HL-60 (cell line): Measurements from ENCODE around the gene MKKS.

Source experiments
- DNase-seq, 2 experiments: peaks; one replicate each; pipeline ENCODE4 v3.0.0-alpha.2; 2010 to 2020; ENCODE audit warnings: low read depth in 1 of 2, low spot score in 1 of 2
- H3K27ac ChIP-seq: fragments of 250-450 bp; sonication (Bioruptor Pico); replicated peaks from 2 replicates; pipeline ENCODE4 v1.5.1; 2020; ENCODE audit warnings: mild to moderate bottlenecking, moderate library complexity
- H3K27me3 ChIP-seq: fragments of 250-450 bp; sonication (Bioruptor Pico); 2 replicates; pipeline ENCODE4 v1.5.1; 2021; ENCODE audit warnings: mild to moderate bottlenecking, moderate library complexity; ENCODE audit not compliant: insufficient read depth, poor library complexity, severe bottlenecking
- H3K4me3 ChIP-seq: replicated peaks from 2 replicates; pipeline ENCODE4 v1.5.1; 2011; ENCODE audit warnings: mild to moderate bottlenecking, control low read depth, low read length; ENCODE audit not compliant: insufficient read depth
- GABPA ChIP-seq: IDR thresholded peaks from 2 replicates; pipeline ENCODE4 v1.6.1; 2012; ENCODE audit warnings: low read depth
- POLR2AphosphoS5 ChIP-seq: IDR thresholded peaks from 2 replicates; pipeline ENCODE4 v1.6.1; 2012; ENCODE audit warnings: low read depth
- SPI1 ChIP-seq: IDR thresholded peaks from 2 replicates; pipeline ENCODE4 v1.6.1; 2012; ENCODE audit warnings: low read depth, mild to moderate bottlenecking, borderline replicate concordance
- TF ChIP-seq, protein P1 (sequence below): IDR thresholded peaks from 2 replicates; pipeline ENCODE4 v1.6.1; 2012; ENCODE audit warnings: low read depth; ENCODE audit not compliant: insufficient replicate concordance
- TF ChIP-seq, protein P2 (sequence below): IDR thresholded peaks from one replicate; pipeline ENCODE4 v1.5.1; 2011; ENCODE audit warnings: low read length, control low read depth, inconsistent platforms; ENCODE audit not compliant: insufficient read depth

The MKKS gene

DNA sequence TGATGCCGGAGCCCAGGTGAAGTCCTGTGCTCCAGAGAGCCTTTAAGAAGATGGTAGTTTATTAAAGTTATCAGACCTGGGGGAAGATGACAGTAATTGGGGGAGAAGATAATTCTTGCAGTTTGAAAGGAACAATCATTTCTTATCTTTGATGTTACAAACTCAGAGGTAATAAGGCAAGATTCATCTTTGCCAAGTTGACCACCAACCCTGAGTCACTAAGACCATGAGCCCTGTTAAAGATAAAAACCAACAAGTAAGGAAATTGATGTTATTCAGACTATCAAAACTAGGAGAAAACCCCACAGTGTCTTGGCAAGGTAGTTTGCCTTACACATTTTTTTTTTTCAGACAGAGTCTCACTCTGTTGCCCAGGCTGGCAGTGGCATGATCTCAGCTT is 73.1 kb downstream of the MKKS start:
- H3K27me3 ChIP-seq = no peaks in the 10 kb centered on the region
- TF ChIP-seq, protein P1, sequence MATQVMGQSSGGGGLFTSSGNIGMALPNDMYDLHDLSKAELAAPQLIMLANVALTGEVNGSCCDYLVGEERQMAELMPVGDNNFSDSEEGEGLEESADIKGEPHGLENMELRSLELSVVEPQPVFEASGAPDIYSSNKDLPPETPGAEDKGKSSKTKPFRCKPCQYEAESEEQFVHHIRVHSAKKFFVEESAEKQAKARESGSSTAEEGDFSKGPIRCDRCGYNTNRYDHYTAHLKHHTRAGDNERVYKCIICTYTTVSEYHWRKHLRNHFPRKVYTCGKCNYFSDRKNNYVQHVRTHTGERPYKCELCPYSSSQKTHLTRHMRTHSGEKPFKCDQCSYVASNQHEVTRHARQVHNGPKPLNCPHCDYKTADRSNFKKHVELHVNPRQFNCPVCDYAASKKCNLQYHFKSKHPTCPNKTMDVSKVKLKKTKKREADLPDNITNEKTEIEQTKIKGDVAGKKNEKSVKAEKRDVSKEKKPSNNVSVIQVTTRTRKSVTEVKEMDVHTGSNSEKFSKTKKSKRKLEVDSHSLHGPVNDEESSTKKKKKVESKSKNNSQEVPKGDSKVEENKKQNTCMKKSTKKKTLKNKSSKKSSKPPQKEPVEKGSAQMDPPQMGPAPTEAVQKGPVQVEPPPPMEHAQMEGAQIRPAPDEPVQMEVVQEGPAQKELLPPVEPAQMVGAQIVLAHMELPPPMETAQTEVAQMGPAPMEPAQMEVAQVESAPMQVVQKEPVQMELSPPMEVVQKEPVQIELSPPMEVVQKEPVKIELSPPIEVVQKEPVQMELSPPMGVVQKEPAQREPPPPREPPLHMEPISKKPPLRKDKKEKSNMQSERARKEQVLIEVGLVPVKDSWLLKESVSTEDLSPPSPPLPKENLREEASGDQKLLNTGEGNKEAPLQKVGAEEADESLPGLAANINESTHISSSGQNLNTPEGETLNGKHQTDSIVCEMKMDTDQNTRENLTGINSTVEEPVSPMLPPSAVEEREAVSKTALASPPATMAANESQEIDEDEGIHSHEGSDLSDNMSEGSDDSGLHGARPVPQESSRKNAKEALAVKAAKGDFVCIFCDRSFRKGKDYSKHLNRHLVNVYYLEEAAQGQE = no peak
- TF ChIP-seq GABPA = no peak
- no peak overlapping the region for H3K4me3 ChIP-seq
- DNase-seq = no peak
- no peak overlapping the region for H3K27ac ChIP-seq

DNA sequence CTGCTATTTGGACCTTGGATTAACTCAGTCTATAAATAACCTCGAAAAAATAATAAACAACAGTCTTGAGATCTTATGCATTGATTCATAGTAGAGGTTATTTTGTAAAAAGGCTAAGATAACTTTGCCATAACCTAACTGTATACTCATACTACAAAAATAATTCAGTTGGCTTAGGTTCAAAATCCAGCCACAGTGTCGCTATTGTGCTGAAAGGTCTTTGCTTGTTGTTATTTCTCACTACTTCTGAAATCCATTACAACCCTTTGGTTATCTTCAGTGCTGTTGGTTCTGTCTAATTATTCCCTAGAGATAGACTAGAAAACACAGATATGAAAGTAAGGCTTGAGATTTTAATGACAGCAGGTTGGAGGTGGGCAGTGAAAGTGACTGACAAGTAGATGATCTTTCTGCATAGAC is 74.4 kb downstream of the MKKS start:
- H3K4me3 ChIP-seq = no peak overlapping the region
- no peak for DNase-seq
- H3K27me3 ChIP-seq = no peaks in the 10 kb centered on the region
- no peak overlapping the region for H3K27ac ChIP-seq
- TF ChIP-seq SPI1 (no peak), POLR2AphosphoS5 (no peak), GABPA (no peak)
- TF ChIP-seq, protein P2, sequence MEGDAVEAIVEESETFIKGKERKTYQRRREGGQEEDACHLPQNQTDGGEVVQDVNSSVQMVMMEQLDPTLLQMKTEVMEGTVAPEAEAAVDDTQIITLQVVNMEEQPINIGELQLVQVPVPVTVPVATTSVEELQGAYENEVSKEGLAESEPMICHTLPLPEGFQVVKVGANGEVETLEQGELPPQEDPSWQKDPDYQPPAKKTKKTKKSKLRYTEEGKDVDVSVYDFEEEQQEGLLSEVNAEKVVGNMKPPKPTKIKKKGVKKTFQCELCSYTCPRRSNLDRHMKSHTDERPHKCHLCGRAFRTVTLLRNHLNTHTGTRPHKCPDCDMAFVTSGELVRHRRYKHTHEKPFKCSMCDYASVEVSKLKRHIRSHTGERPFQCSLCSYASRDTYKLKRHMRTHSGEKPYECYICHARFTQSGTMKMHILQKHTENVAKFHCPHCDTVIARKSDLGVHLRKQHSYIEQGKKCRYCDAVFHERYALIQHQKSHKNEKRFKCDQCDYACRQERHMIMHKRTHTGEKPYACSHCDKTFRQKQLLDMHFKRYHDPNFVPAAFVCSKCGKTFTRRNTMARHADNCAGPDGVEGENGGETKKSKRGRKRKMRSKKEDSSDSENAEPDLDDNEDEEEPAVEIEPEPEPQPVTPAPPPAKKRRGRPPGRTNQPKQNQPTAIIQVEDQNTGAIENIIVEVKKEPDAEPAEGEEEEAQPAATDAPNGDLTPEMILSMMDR = no peak
- TF ChIP-seq, protein P1 = no peak

DNA sequence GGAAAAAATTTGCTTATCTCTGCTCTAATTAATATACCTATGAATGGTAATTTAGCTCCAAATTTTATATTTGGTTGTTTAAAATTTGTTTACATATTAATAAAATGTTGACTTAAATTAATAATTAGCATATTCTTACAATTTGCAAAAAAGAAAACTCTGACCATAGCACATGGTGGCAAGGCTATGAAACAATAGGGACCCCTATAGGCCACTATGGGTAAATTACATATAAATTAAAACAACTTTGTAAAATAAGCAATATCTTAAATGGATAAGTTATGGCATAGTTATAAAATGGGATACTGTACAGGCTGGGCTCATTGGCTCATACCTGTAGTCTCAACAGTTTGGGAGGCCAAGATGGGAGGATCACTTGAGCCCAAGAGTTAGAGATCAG is 76.0 kb downstream of the MKKS start:
- Histone ChIP-seq H3K27me3 (no peaks in the 10 kb centered on the region), H3K4me3 (no peak overlapping the region), H3K27ac (no peak overlapping the region)
- DNase-seq = no peak
- TF ChIP-seq POLR2AphosphoS5 (no peak), SPI1 (no peak), GABPA (no peak)
- TF ChIP-seq, protein P1 = no peak
- TF ChIP-seq, protein P2 = no peak

DNA sequence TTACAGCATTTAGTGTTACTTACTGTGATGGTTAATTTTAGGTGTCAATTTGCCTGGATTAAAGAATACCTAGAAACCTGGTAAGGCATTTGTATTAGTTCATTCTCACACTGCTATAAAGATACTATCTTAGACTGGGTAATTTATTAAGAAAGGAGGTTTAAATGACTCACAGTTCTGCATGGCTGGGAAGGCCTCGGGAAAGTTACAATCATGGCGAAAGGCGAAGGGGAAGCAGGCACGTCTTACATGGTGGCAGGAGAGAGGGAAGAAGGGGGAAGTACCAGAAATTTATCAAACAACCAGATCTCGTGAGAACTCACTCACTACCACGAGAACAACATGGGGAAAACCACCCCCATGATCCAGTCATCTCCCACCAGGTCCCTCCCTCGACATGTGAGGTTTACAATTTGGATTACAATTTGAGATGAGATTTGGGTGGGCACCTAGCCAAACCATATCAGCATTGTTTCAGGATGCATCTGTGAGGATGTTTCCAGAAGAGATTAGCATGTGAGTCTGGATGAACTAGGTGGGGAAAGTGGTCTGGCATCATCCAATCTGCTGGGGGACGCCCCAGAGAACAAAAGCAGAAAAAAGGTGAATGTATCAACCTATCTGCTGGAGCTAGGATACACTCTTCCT is 76.8 kb downstream of the MKKS start:
- DNase-seq = peak in 1 of 2 experiments; percentile 3
- Histone ChIP-seq H3K4me3 (no peak overlapping the region), H3K27ac (no peak overlapping the region), H3K27me3 (no peaks in the 10 kb centered on the region)
- TF ChIP-seq GABPA = no peak
- no peak for TF ChIP-seq SPI1
